C4-2B (cell line): ENCODE data around the gene BTBD16.

Experiments
- CTCF ChIP-seq: fragments of 450-650 bp; conservative IDR thresholded peaks from 2 replicates; pipeline ENCODE4 v1.5.1; 2017; ENCODE audit warnings: mild to moderate bottlenecking
- ZFX ChIP-seq: fragments of 450-650 bp; IDR thresholded peaks from 2 replicates; pipeline ENCODE4 v1.6.1; 2017

- TF ChIP-seq CTCF (no peak), ZFX (no peak)
Observed at GRCh38 chr10:122376364-122376961, 105.4 kb downstream of the BTBD16 start.
